Measurements from ENCODE around the gene HS1BP3.

- TF ChIP-seq CTCF (IDR thresholded peaks at IDR 0.05) (no peak), POLR2A (IDR thresholded peaks at IDR 0.05) (no peak)
Measured at GRCh38 chr2:20620271-20620681, 30.6 kb downstream of the HS1BP3 start.

All from thyroid gland (tissue), 4 donors.